Measurements from ENCODE around the gene WFDC12. TPM values are rescaled to one million over a fixed set of nuclear protein-coding genes. Genes with fewer than 3 reads are reported as not detected.

Gene WFDC12
- total and polyA plus RNA-seq, 4 donors = 0.85 to 5.9 (median 3.5) TPM

GRCh38 chr20:45092898-45093297 is 31.4 kb downstream of the WFDC12 start:
- peaks cover 0 to 5% (median 0%) of the 10 kb centered on the region in 5 donors for H3K4me1 ChIP-seq (ENCODE audit: control insufficient read depth in 5 of 5, insufficient read depth in 5 of 5, low read length in 5 of 5)
- H3K9me3 ChIP-seq (ENCODE audit: control insufficient read depth in 4 of 4, insufficient read depth in 3 of 4, low read length in 3 of 4) = peaks cover 0 to 5% (median 0%) of the 10 kb centered on the region in 4 donors
- peaks cover 0 to 4% (median 0%) of the 10 kb centered on the region in 4 donors for H3K36me3 ChIP-seq (ENCODE audit: control insufficient read depth in 4 of 4, insufficient read depth in 4 of 4, low read length in 4 of 4)
- no peak overlapping the region for H3K9ac ChIP-seq (ENCODE audit: insufficient read depth in 1 of 2, low read length in 2 of 2)
- WGBS, 2 donors = 91 to 94% methylated on average over 7 of the region's 7 CpGs
- H3K27ac ChIP-seq (ENCODE audit: low read depth in 1 of 2, low read length in 1 of 2) = no peak overlapping the region
- TF ChIP-seq CTCF (IDR thresholded peaks at IDR 0.05; ENCODE audit: control extremely low read depth, extremely low read depth) = no peak
- H3K27me3 ChIP-seq (ENCODE audit: control insufficient read depth in 3 of 3, insufficient read depth in 3 of 3, low read length in 2 of 3) = peaks cover 3 to 21% (median 18%) of the 10 kb centered on the region in 3 donors
- ATAC-seq (ENCODE audit: insufficient read depth, low FRiP score) = no peak
- no peak overlapping the region for H3K4me3 ChIP-seq
- no peak for DNase-seq

GRCh38 chr20:45091366-45091765 is 32.9 kb downstream of the WFDC12 start:
- no peak overlapping the region for H3K27ac ChIP-seq (ENCODE audit: low read depth in 1 of 2, low read length in 1 of 2)
- no peak overlapping the region for H3K9ac ChIP-seq (ENCODE audit: insufficient read depth in 1 of 2, low read length in 2 of 2)
- H3K36me3 ChIP-seq (ENCODE audit: control insufficient read depth in 4 of 4, insufficient read depth in 4 of 4, low read length in 4 of 4) = peaks cover 0 to 4% (median 0%) of the 10 kb centered on the region in 4 donors
- TF ChIP-seq CTCF (IDR thresholded peaks at IDR 0.05; ENCODE audit: control extremely low read depth, extremely low read depth) = no peak
- DNase-seq (no peak), ATAC-seq (ENCODE audit: insufficient read depth, low FRiP score) (no peak)
- H3K27me3 ChIP-seq (ENCODE audit: control insufficient read depth in 3 of 3, insufficient read depth in 3 of 3, low read length in 2 of 3) = peaks cover 0 to 6% (median 4%) of the 10 kb centered on the region in 3 donors
- peaks cover 0 to 3% (median 0%) of the 10 kb centered on the region in 5 donors for H3K4me1 ChIP-seq (ENCODE audit: control insufficient read depth in 5 of 5, insufficient read depth in 5 of 5, low read length in 5 of 5)
- WGBS, 2 donors = 82 to 86% methylated on average over 3 of the region's 3 CpGs
- no peak overlapping the region for H3K4me3 ChIP-seq
- peaks cover 0 to 2% (median 0%) of the 10 kb centered on the region in 4 donors for H3K9me3 ChIP-seq (ENCODE audit: control insufficient read depth in 4 of 4, insufficient read depth in 3 of 4, low read length in 3 of 4)

- Histone ChIP-seq H3K9ac (ENCODE audit: insufficient read depth in 1 of 2, low read length in 2 of 2) (no peak overlapping the region), H3K4me1 (ENCODE audit: control insufficient read depth in 5 of 5, insufficient read depth in 5 of 5, low read length in 5 of 5) (peaks cover 0 to 3% (median 0%) of the 10 kb centered on the region in 5 donors), H3K36me3 (ENCODE audit: control insufficient read depth in 4 of 4, insufficient read depth in 4 of 4, low read length in 4 of 4) (peaks cover 0 to 4% (median 0%) of the 10 kb centered on the region in 4 donors), H3K27me3 (ENCODE audit: control insufficient read depth in 3 of 3, insufficient read depth in 3 of 3, low read length in 2 of 3) (no peaks in the 10 kb centered on the region), H3K27ac (ENCODE audit: low read depth in 1 of 2, low read length in 1 of 2) (no peak overlapping the region), H3K4me3 (no peak overlapping the region), H3K9me3 (ENCODE audit: control insufficient read depth in 4 of 4, insufficient read depth in 3 of 4, low read length in 3 of 4) (peaks cover 0 to 2% (median 0%) of the 10 kb centered on the region in 4 donors)
- no peak for ATAC-seq (ENCODE audit: insufficient read depth, low FRiP score)
- DNase-seq = no peak
- 95 to 99% methylated on average over 3 of the region's 3 CpGs for WGBS, 2 donors
- TF ChIP-seq CTCF (IDR thresholded peaks at IDR 0.05; ENCODE audit: control extremely low read depth, extremely low read depth) = no peak
Measured at GRCh38 chr20:45090481-45090880, 33.8 kb downstream of the WFDC12 start.

- no peak for TF ChIP-seq CTCF (IDR thresholded peaks at IDR 0.05; ENCODE audit: control extremely low read depth, extremely low read depth)
- Histone ChIP-seq H3K9ac (ENCODE audit: insufficient read depth in 1 of 2, low read length in 2 of 2) (no peak overlapping the region), H3K27me3 (ENCODE audit: control insufficient read depth in 3 of 3, insufficient read depth in 3 of 3, low read length in 2 of 3) (no peaks in the 10 kb centered on the region), H3K4me3 (no peak overlapping the region), H3K36me3 (ENCODE audit: control insufficient read depth in 4 of 4, insufficient read depth in 4 of 4, low read length in 4 of 4) (peaks cover 0 to 4% (median 0%) of the 10 kb centered on the region in 4 donors), H3K27ac (ENCODE audit: low read depth in 1 of 2, low read length in 1 of 2) (no peak overlapping the region), H3K9me3 (ENCODE audit: control insufficient read depth in 4 of 4, insufficient read depth in 3 of 4, low read length in 3 of 4) (no peaks in the 10 kb centered on the region), H3K4me1 (ENCODE audit: control insufficient read depth in 5 of 5, insufficient read depth in 5 of 5, low read length in 5 of 5) (peaks cover 0 to 3% (median 0%) of the 10 kb centered on the region in 5 donors)
- peak; percentile 44 to 73 (median 69) for DNase-seq
- no peak for ATAC-seq (ENCODE audit: insufficient read depth, low FRiP score)
- 90 to 91% methylated on average over 7 of the region's 7 CpGs for WGBS, 2 donors
Measured at GRCh38 chr20:45088247-45088646, 36.0 kb downstream of the WFDC12 start.

All from lung (tissue), 12 donors.